ENCODE measurements around the gene ACADS. TPM values are rescaled to one million over a fixed set of nuclear protein-coding genes. Genes with fewer than 3 reads are reported as not detected.

ACADS gene
- total and polyA plus RNA-seq, 2 of the 8 experiments (the other 6 are each of a cell fraction or from before 2014, with no cell fraction given): 4.9 to 7.5 TPM

DNA sequence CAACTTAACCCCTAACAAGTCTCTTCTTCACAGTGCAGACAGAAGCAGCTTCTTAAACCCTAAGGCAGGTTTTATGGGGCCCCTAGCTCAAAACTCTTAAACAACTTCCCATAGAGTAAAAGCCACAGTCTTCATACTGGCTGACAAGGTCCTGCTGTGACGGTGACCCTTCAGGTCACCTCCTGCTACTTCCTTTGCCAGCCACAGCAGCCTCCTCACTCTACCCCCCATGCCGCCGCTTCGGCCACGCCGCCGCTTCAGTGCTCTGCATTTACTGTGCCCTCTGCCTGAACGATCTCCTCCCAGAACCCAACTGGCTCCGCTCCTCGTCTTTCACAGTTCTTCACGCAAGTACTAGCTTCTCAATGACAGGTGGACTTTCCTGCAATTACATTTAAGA, 45.5 kb downstream of the ACADS start (continued):
- TF ChIP-seq GABPA (IDR thresholded peaks at IDR 0.05; ENCODE audit: borderline replicate concordance, insufficient read depth, low read length): no peak
- no peak for TF ChIP-seq BACH1 (IDR thresholded peaks at IDR 0.05; ENCODE audit: low read length)
- TF ChIP-seq, protein P1, sequence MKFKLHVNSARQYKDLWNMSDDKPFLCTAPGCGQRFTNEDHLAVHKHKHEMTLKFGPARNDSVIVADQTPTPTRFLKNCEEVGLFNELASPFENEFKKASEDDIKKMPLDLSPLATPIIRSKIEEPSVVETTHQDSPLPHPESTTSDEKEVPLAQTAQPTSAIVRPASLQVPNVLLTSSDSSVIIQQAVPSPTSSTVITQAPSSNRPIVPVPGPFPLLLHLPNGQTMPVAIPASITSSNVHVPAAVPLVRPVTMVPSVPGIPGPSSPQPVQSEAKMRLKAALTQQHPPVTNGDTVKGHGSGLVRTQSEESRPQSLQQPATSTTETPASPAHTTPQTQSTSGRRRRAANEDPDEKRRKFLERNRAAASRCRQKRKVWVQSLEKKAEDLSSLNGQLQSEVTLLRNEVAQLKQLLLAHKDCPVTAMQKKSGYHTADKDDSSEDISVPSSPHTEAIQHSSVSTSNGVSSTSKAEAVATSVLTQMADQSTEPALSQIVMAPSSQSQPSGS (IDR thresholded peaks at IDR 0.05; ENCODE audit: low read length): no peak
- no peak for TF ChIP-seq JUN (IDR thresholded peaks at IDR 0.05; ENCODE audit: low read depth, low read length)
- TF ChIP-seq, protein P2, sequence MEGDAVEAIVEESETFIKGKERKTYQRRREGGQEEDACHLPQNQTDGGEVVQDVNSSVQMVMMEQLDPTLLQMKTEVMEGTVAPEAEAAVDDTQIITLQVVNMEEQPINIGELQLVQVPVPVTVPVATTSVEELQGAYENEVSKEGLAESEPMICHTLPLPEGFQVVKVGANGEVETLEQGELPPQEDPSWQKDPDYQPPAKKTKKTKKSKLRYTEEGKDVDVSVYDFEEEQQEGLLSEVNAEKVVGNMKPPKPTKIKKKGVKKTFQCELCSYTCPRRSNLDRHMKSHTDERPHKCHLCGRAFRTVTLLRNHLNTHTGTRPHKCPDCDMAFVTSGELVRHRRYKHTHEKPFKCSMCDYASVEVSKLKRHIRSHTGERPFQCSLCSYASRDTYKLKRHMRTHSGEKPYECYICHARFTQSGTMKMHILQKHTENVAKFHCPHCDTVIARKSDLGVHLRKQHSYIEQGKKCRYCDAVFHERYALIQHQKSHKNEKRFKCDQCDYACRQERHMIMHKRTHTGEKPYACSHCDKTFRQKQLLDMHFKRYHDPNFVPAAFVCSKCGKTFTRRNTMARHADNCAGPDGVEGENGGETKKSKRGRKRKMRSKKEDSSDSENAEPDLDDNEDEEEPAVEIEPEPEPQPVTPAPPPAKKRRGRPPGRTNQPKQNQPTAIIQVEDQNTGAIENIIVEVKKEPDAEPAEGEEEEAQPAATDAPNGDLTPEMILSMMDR (IDR thresholded peaks at IDR 0.05; ENCODE audit: control extremely low read depth in 1 of 3, insufficient read depth in 1 of 3, low read depth in 1 of 3, low read length in 3 of 3): no peak
- TF ChIP-seq EGR1 (IDR thresholded peaks at IDR 0.05; ENCODE audit: borderline replicate concordance, low read depth, low read length): no peak
